H1 (cell line): ENCODE results near the gene NAALADL1. TPM values are rescaled to one million over a fixed set of nuclear protein-coding genes. Genes with fewer than 3 reads are reported as not detected.

Experiments used
- CTBP2 ChIP-seq: IDR thresholded peaks from 2 replicates; pipeline ENCODE4 v1.7.0; 2011; ENCODE audit warnings: borderline replicate concordance, mild to moderate bottlenecking, moderate library complexity, mixed read lengths, low read length; ENCODE audit not compliant: insufficient read depth, insufficient read length
- CTCF ChIP-seq, 3 experiments: IDR thresholded peaks; 1 replicate in 2 of 3; 2 replicates in 1 of 3; pipeline versions ENCODE4 v1.5.1 to v1.6.1; 2011; ENCODE audit warnings: low read length in 3 of 3, mild to moderate bottlenecking in 3 of 3, inconsistent platforms in 2 of 3, low read depth in 1 of 3, moderate library complexity in 1 of 3; ENCODE audit not compliant: insufficient read depth in 1 of 3; ENCODE audit errors: control extremely low read depth in 1 of 3
- JUN ChIP-seq: IDR thresholded peaks from 2 replicates; pipeline ENCODE4 v1.6.1; 2011; ENCODE audit warnings: low read depth, mild to moderate bottlenecking, improper control_type of control experiment, low read length
- MAX ChIP-seq: IDR thresholded peaks from 2 replicates; pipeline ENCODE4 v1.6.1; 2012; ENCODE audit warnings: inconsistent platforms
- RFX5 ChIP-seq: IDR thresholded peaks from 2 replicates; pipeline ENCODE4 v1.6.1; 2011; ENCODE audit warnings: low read depth, low read length, improper control_type of control experiment, borderline replicate concordance
- TBP ChIP-seq: IDR thresholded peaks from 2 replicates; pipeline ENCODE4 v1.6.1; 2011; ENCODE audit warnings: low read depth, low read length, improper control_type of control experiment
- polyA plus RNA-seq, 7 experiments: library from polyadenylated mRNA; depleted of rRNA in 3 of 7; stranded (reverse) in 5 of 7; unstranded in 2 of 7; fragments of >200 nt in 5 of 7; fragments of 200-250 nt in 2 of 7; gene quantifications; 1 replicate in 5 of 7; 2 replicates in 1 of 7; 4 replicates in 1 of 7; pipeline versions ENCODE4 v1.2.1 to v1.2.3, GENCODE V29; 2011 to 2013; ENCODE audit warnings: missing spikeins in 2 of 7, mixed read lengths in 2 of 7
- total RNA-seq: library from RNA; stranded (reverse); fragmentation: NEBNext Ultra II Directional; extraction: Animal tissue kit (Norgen Biotek cat#: 25700); gene quantifications from 2 replicates; pipeline ENCODE4 v1.2.1, GENCODE V29; 2021

The NAALADL1 gene
- total and polyA plus RNA-seq, 2 of the 8 experiments (the other 6 are each of a cell fraction or from before 2014, with no cell fraction given): 7.5 to 9.9 TPM

- no peak for TF ChIP-seq CTCF (IDR thresholded peaks at IDR 0.05; ENCODE audit: control extremely low read depth in 1 of 3, insufficient read depth in 1 of 3, low read depth in 1 of 3, low read length in 3 of 3)
- TF ChIP-seq RFX5: no peak
- TF ChIP-seq CTBP2: no peak
- TF ChIP-seq MAX: no peak
- TF ChIP-seq TBP: no peak
- no peak for TF ChIP-seq JUN
These were observed 48.7 kb upstream of the NAALADL1 start (continued) for GRCh38 chr11:65107078-65107477.
